CD4-positive, alpha-beta T cell treated with Interleukin-17A for 4 hours (primary cell): ENCODE measurements around the gene TCAF2.
"Not testable (repeated sequence)": the region's sequence is repeated elsewhere in the genome, so short reads cannot be mapped to it uniquely, and the experiment has no call there.

Source experiments
- DNase-seq: peaks from one replicate; pipeline ENCODE4 v3.0.0-alpha.2; 2020; ENCODE audit warnings: mixed read lengths

TCAF2 gene

DNA sequence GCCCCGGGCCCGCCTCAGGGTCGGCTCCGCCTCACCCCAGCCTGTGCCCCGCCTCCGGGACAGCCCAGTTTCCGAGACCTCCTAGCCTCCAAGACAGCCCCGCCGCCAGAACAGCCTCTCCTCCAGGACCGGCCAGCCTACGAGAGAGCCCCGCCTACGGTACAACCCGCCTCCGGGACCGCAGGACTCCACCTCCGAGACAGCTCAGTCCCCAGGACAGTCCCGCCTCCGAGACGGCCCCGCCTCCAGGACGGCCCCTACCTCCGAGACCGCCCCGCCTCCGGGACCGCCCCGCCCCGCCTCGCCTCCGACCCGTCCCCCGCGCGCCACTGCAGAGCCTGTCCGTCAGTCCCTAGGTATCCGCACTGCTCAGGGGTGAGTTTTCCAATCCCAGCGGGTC is at the start of gene TCAF2:
Gene TCAF2 (plus strand): TSS at position 329 of the 400 bp plus-strand sequence.
- DNase-seq = not testable (repeated sequence)

DNA sequence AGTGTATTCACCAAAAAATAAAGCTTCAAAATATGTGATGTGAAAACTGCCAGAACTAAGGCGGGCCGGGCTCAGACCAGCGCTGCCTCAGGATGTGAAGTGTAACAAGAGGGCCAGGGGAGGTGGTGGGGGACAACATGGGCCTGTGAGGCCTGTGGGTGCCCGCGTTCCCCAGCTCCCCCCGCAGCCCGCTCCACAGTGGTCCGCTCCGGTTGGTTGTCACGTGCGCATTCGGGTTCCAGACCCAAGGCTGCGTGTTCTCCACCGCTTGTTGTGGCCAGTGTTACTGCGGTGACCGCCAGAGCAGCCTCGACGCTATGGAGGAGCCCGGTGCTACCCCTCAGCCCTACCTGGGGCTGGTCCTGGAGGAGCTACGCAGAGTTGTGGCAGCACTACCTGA is 49.3 kb upstream of the TCAF2 start, which contains the start of gene CTAGE15:
Gene CTAGE15 (plus strand): TSS at position 301 of the 400 bp plus-strand sequence. CDS start 17 bp downstream, at position 318.
- DNase-seq = not testable (repeated sequence)

- not testable (repeated sequence) for DNase-seq
These were observed 32.6 kb upstream of the TCAF2 start for GRCh38 chr7:143588183-143588582.

- not testable (repeated sequence) for DNase-seq
These were observed 30.9 kb upstream of the TCAF2 start for GRCh38 chr7:143589897-143590296.

GRCh38 chr7:143598086-143598485 is 22.7 kb upstream of the TCAF2 start:
- not testable (repeated sequence) for DNase-seq

- not testable (repeated sequence) for DNase-seq
These were observed 17.2 kb upstream of the TCAF2 start for GRCh38 chr7:143603549-143603948.

DNA sequence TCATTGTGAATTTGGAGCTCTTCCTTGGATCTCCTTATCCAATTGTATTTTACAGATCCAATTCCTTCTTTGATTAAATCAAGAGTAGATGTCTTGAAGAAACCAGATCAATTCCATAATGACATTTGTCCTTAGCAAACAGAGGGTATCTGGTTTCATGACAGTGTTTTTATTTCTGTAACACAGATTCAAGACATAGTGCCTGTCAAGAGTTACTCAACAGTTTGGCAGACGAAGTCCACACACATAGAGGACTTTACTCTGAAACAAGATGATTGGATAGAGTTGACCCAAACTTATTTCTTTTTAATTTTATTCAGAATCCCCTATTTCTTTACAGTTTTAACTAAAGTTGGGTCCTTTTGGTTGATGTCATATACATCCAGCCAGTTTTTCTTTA is 14.7 kb upstream of the TCAF2 start:
- not testable (repeated sequence) for DNase-seq

- not testable (repeated sequence) for DNase-seq
These were observed 5.2 kb upstream of the TCAF2 start for GRCh38 chr7:143615545-143615944.

DNA sequence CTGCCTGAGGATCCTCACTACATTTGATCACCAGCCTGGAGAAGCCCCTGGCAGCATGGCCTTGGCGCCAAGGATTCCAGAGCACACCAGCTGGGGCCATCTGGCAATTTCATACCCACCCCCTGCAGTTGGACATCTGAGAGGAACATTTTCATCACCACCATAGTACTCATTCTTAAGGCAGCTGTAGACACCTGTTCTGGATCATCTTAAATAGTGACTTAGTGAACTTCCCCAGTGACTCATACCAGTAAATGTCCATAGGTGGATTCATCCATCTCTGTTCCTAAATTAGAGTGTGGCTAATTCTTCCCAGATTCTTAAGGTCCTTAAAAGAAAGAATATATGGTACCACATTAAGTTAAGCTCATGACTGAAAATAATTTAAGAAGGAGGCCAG is 3.6 kb upstream of the TCAF2 start:
- not testable (repeated sequence) for DNase-seq

DNA sequence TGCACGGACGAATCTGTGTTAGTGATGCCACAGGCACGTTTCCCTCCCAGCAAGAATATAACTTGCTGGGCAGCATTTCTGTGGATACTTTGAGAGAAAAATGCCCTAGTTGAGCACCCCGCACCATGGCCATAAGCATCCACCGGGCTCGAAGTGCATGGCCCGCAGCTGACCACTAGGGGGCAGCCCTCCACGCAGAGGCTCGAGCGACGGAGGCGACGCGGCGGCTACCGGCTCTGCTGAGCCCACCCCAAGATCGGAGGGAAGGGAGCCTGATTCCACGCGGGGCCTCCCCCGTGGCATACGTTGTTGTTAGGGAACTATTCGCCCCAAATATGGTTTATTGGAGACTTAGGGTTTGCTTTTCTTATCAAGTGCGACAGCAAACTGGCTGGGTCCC is 716 bp upstream of the TCAF2 start:
- DNase-seq = not testable (repeated sequence)

- DNase-seq = not testable (repeated sequence)
These were observed 401 bp downstream of the TCAF2 start for GRCh38 chr7:143621175-143621574.

GRCh38 chr7:143622130-143622529 is 1.4 kb downstream of the TCAF2 start:
- not testable (repeated sequence) for DNase-seq

DNA sequence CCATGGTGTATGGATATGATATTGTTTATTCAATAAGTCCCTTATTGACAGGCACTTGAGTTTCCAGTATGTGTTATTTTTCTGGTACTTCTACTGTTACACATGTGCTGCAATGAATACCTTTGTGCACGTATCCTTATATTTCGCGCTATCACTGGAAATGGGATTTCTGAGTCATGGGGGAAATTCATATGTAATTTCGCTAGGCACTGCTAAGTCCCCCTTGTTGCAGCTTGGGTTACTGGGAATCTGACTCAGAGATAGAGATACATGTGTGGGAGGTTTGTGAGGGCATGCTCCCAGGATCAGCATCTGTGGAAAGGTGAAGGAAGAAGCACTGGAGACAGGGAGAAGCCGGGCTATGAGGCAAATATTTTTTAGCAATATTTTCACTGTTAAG is 9.9 kb downstream of the TCAF2 start:
- DNase-seq = not testable (repeated sequence)

DNA sequence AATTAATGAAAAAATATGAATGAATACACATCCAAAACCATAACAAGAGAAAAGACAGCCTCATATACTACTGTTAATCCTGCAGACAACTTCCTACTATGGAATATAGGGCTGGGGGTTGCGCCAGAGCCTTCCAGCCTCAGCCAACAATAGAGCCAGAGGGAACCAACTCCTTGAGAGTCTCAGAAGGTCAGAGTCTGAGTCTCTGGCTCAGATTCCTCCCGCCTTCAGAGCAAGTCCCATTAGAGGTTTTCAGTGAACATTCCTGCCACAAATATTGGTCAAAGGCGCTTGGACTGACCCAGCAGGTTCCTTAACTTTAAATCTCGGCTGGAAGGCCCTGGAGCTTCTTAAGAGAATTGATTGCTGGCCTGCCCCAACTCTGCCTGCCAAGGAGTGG is 11.7 kb downstream of the TCAF2 start:
- DNase-seq = not testable (repeated sequence)

GRCh38 chr7:143633013-143633618 is 12.3 kb downstream of the TCAF2 start:
- not testable (repeated sequence) for DNase-seq

DNA sequence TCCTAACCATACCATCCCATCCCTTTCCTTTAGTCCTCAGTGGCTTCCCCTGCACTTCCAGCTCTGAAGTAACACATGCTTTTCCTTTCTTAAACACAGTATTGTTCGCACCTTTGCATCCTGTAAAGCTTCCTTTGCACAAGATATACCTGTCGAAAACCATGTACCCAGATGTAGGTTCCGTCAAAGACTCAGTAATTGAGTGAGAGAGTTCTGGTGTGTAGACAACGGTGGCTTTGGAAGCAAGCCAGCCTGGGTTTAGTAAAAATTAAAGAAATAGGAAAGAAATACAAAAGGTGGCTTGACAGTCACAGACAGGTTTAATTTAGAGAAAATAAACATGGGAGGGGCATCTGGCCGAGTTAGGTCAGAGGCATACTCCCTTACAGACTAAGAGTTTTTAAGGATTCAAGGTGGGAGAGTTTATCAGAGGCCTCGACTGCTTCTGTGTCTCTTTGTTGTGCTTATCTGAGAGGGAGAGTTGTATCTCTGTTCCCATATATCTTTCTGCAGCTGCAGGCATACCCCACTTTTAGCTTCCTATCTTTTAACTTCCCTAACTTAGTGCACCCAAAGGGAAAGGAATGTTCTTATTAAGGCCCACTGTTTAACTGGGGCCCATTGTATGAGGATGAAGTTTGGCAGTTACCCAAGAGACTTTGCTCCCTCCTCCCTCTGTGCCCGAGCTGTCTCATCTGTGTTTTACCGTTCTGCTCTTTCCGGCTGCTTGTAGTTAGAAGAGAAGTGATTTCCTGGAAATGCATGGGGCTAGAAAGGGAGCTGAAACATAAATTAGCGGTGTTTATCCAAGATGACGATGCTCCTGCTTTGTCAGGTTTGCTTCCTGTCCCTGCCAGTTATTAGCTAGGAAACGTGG is 14.8 kb downstream of the TCAF2 start:
- not testable (repeated sequence) for DNase-seq

DNA sequence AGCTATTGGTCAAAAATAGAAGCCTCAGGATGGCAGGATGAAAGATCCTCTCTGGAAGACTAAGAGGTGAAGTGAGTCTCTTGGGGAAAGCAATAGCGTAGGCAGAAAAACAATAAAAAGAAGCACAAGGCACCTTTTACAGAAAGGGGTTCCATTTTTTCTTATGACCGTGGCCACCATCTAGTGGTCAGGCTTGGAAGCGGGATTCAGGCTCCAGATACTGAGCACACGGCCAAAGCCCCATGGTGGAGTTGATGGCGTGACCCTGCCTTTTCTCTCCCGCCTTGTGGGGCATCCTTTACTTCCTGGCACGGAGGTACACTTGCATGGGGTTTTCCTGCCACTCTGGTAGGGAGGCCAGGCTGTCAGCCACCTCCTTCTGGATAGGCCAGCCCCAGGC is 18.6 kb downstream of the TCAF2 start:
- DNase-seq = not testable (repeated sequence)

- DNase-seq = not testable (repeated sequence)
These were observed 19.9 kb downstream of the TCAF2 start for GRCh38 chr7:143640528-143641189.

- DNase-seq = not testable (repeated sequence)
These were observed 25.8 kb downstream of the TCAF2 start for GRCh38 chr7:143646598-143646997.

DNA sequence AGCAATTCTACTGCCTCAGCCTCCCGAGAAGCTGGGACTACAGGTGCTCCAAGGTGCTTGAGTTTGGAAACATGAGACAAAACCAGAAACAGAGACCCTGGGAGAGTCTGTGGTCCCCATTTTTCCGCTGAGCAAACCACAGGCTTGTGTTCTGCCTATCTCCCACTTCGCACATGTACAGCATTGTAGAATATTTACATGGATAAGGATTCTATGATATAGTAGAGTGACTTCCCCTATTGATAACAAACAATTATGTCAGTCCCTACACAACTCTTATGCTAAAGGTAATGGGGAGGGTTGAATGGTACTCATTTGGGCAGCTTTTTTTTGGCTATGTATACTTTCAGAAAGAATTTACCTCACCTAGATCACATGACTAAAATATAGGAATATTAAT is 29.1 kb downstream of the TCAF2 start:
- not testable (repeated sequence) for DNase-seq

- DNase-seq = not testable (repeated sequence)
These were observed 29.7 kb downstream of the TCAF2 start for GRCh38 chr7:143650447-143650846.
